Fibroblast of lung (primary cell): Measurements from ENCODE around the gene HIVEP3.

Experiments
- CTCF ChIP-seq, 2 donors: IDR thresholded peaks in 1 of 2; conservative IDR thresholded peaks in 1 of 2; 1 replicate in 1 of 2; 2 replicates in 1 of 2; pipeline ENCODE4 v1.5.1; 2011 to 2012; ENCODE audit warnings: low read length in 2 of 2, control low read depth in 1 of 2, inconsistent platforms in 1 of 2, low read depth in 1 of 2, mild to moderate bottlenecking in 1 of 2
- EZH2 ChIP-seq: IDR thresholded peaks from 2 replicates; pipeline ENCODE4 v1.5.1; 2012; ENCODE audit warnings: low read length, control low read depth, mild to moderate bottlenecking; ENCODE audit errors: missing control alignments

GRCh38 chr1:41892301-41892781, 26.4 kb downstream of the HIVEP3 start:
- TF ChIP-seq CTCF (conservative IDR thresholded peaks at IDR 0.05 in 1 of 2, IDR thresholded peaks at IDR 0.05 in 1 of 2; ENCODE audit: low read depth in 1 of 2, low read length in 2 of 2) (no peak), EZH2 (no peak)
